WTC11 (cell line): ENCODE results near the gene RBFOX1. TPM values are rescaled to one million over a fixed set of nuclear protein-coding genes. Genes with fewer than 3 reads are reported as not detected.

ENCODE experiments used
- ATAC-seq: fragments of 200-7000 bp; cut with Tn5 transposase; 2 replicates; pipeline ENCODE4 v1.10.0; 2021; ENCODE audit warnings: mild to moderate bottlenecking, moderate library complexity
- CTCF ChIA-PET: fragments of 300-600 bp; sonication (Branson Sonifier 250); formaldehyde crosslinking; loops from one replicate; lab custom pipeline; 2021; ENCODE audit warnings: antibody characterized with exemption; lab: Charles Lee
- POLR2A ChIA-PET: fragments of 350-600 bp; sonication (Branson Sonifier 250); formaldehyde crosslinking; loops from one replicate; lab custom pipeline; 2021; ENCODE audit warnings: antibody characterized with exemption; lab: Charles Lee
- DNase-seq: peaks from one replicate; pipeline ENCODE4 v3.0.0; 2021; ENCODE audit warnings: low spot score
- H3K27ac Mint-ChIP-seq: 2 replicates; pipeline ENCODE4 v1.8.0; 2021; ENCODE audit warnings: mixed read lengths
- H3K27me3 Mint-ChIP-seq: 2 replicates; pipeline ENCODE4 v1.8.0; 2021; ENCODE audit warnings: low read depth, mild to moderate bottlenecking, moderate library complexity, mixed read lengths
- H3K36me3 Mint-ChIP-seq: 2 replicates; pipeline ENCODE4 v1.8.0; 2021; ENCODE audit warnings: mixed read lengths
- H3K4me1 Mint-ChIP-seq: 2 replicates; pipeline ENCODE4 v1.8.0; 2022; ENCODE audit warnings: mixed read lengths
- H3K4me3 Mint-ChIP-seq: 2 replicates; pipeline ENCODE4 v1.8.0; 2021; ENCODE audit warnings: mild to moderate bottlenecking, moderate library complexity, mixed read lengths
- H3K9me3 Mint-ChIP-seq: 2 replicates; pipeline ENCODE4 v1.8.0; 2021; ENCODE audit warnings: mixed read lengths
- ETV6 ChIP-seq: sonication (generic); formaldehyde crosslinking; IDR thresholded peaks from 2 replicates; pipeline ENCODE4 v1.8.1; 2022; ENCODE audit warnings: mild to moderate bottlenecking, missing genetic modification reagents
- GTF2I ChIP-seq: fragments of 250-450 bp; sonication (Bioruptor Pico); conservative IDR thresholded peaks from 2 replicates; pipeline ENCODE4 v1.4.0; 2021; ENCODE audit warnings: mild to moderate bottlenecking
- MXD4 ChIP-seq: fragments of 250-450 bp; sonication (Bioruptor Pico); IDR thresholded peaks from 2 replicates; pipeline ENCODE4 v1.8.0; 2021; ENCODE audit warnings: mild to moderate bottlenecking, moderate library complexity, borderline replicate concordance
- PRDM15 ChIP-seq: sonication (generic); formaldehyde crosslinking; IDR thresholded peaks from 2 replicates; pipeline ENCODE4 v1.8.0; 2022; ENCODE audit warnings: missing genetic modification reagents
- PRRX2 ChIP-seq: fragments of 250-450 bp; sonication (Bioruptor Pico); IDR thresholded peaks from 2 replicates; pipeline ENCODE4 v1.8.0; 2021; ENCODE audit warnings: mild to moderate bottlenecking
- TCF7 ChIP-seq: sonication (generic); formaldehyde crosslinking; IDR thresholded peaks from 2 replicates; pipeline ENCODE4 v1.8.0; 2022; ENCODE audit warnings: mild to moderate bottlenecking, low read depth, missing genetic modification reagents, moderate library complexity
- TEAD4 ChIP-seq: sonication (generic); formaldehyde crosslinking; IDR thresholded peaks from 2 replicates; pipeline ENCODE4 v1.8.0; 2022; ENCODE audit warnings: mild to moderate bottlenecking, missing genetic modification reagents
- ZNF219 ChIP-seq: sonication (generic); formaldehyde crosslinking; IDR thresholded peaks from 2 replicates; pipeline ENCODE4 v1.8.0; 2023; ENCODE audit warnings: missing genetic modification reagents, mild to moderate bottlenecking, borderline replicate concordance
- ZNF232 ChIP-seq: sonication (generic); formaldehyde crosslinking; IDR thresholded peaks from 2 replicates; pipeline ENCODE4 v1.8.0; 2022; ENCODE audit warnings: mild to moderate bottlenecking, missing genetic modification reagents
- ZNF317 ChIP-seq: sonication (generic); formaldehyde crosslinking; IDR thresholded peaks from 2 replicates; pipeline ENCODE4 v1.8.1; 2023; ENCODE audit warnings: low read depth, mild to moderate bottlenecking, moderate library complexity, missing genetic modification reagents, borderline replicate concordance
- ZNF512 ChIP-seq: sonication (generic); formaldehyde crosslinking; IDR thresholded peaks from 2 replicates; pipeline ENCODE4 v1.8.1; 2022; ENCODE audit warnings: missing genetic modification reagents, borderline replicate concordance
- total RNA-seq: library from RNA; stranded (reverse); gene quantifications from 3 replicates; pipeline ENCODE4 v1.2.3, GENCODE V29; 2021
- TF ChIP-seq, protein P1 (sequence below): fragments of 250-450 bp; sonication (Bioruptor Pico); IDR thresholded peaks from 2 replicates; pipeline ENCODE4 v1.9.0; 2021; ENCODE audit warnings: mild to moderate bottlenecking, borderline replicate concordance
- TF ChIP-seq, protein P2 (sequence below): sonication (generic); formaldehyde crosslinking; IDR thresholded peaks from 2 replicates; pipeline ENCODE4 v1.8.1; 2023; ENCODE audit warnings: mild to moderate bottlenecking, missing genetic modification reagents
- TF ChIP-seq, protein P3 (sequence below): sonication (generic); formaldehyde crosslinking; IDR thresholded peaks from 2 replicates; pipeline ENCODE4 v1.8.0; 2022; ENCODE audit warnings: mild to moderate bottlenecking, missing genetic modification reagents
- TF ChIP-seq, protein P4 (sequence below): sonication (generic); formaldehyde crosslinking; IDR thresholded peaks from 2 replicates; pipeline ENCODE4 v1.8.1; 2022; ENCODE audit warnings: mild to moderate bottlenecking, moderate library complexity, missing genetic modification reagents

Gene RBFOX1
- total RNA-seq, 1 experiment from 2014 or later: 1.1 TPM

DNA sequence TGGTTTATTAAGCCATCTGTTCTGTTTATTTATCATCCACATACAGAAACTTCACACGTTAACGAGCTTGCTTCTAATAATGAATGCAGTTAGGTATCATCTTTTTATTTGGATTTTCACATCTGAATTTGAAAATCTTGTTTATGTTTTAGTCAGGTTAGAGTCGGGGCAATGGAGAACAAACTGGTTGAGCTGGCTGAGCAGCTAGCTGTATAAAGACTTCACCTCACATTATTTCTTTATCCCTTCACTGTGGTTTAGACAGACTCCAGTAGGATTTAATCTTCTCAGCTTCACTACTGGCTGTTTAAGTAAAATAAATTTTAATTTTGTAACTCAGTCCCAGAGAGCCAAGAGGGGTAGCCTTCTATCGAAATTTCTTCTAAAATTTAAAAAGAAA, 415.9 kb downstream of the RBFOX1 start (continued):
- TF ChIP-seq, protein P1, sequence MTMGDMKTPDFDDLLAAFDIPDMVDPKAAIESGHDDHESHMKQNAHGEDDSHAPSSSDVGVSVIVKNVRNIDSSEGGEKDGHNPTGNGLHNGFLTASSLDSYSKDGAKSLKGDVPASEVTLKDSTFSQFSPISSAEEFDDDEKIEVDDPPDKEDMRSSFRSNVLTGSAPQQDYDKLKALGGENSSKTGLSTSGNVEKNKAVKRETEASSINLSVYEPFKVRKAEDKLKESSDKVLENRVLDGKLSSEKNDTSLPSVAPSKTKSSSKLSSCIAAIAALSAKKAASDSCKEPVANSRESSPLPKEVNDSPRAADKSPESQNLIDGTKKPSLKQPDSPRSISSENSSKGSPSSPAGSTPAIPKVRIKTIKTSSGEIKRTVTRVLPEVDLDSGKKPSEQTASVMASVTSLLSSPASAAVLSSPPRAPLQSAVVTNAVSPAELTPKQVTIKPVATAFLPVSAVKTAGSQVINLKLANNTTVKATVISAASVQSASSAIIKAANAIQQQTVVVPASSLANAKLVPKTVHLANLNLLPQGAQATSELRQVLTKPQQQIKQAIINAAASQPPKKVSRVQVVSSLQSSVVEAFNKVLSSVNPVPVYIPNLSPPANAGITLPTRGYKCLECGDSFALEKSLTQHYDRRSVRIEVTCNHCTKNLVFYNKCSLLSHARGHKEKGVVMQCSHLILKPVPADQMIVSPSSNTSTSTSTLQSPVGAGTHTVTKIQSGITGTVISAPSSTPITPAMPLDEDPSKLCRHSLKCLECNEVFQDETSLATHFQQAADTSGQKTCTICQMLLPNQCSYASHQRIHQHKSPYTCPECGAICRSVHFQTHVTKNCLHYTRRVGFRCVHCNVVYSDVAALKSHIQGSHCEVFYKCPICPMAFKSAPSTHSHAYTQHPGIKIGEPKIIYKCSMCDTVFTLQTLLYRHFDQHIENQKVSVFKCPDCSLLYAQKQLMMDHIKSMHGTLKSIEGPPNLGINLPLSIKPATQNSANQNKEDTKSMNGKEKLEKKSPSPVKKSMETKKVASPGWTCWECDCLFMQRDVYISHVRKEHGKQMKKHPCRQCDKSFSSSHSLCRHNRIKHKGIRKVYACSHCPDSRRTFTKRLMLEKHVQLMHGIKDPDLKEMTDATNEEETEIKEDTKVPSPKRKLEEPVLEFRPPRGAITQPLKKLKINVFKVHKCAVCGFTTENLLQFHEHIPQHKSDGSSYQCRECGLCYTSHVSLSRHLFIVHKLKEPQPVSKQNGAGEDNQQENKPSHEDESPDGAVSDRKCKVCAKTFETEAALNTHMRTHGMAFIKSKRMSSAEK (CRISPR knock-in tag): no peak
- TF ChIP-seq ZNF219 (CRISPR knock-in tag) (no peak), GTF2I (no peak), ETV6 (no peak), TCF7 (CRISPR knock-in tag) (no peak), ZNF317 (CRISPR knock-in tag) (no peak)
- TF ChIP-seq, protein P2, sequence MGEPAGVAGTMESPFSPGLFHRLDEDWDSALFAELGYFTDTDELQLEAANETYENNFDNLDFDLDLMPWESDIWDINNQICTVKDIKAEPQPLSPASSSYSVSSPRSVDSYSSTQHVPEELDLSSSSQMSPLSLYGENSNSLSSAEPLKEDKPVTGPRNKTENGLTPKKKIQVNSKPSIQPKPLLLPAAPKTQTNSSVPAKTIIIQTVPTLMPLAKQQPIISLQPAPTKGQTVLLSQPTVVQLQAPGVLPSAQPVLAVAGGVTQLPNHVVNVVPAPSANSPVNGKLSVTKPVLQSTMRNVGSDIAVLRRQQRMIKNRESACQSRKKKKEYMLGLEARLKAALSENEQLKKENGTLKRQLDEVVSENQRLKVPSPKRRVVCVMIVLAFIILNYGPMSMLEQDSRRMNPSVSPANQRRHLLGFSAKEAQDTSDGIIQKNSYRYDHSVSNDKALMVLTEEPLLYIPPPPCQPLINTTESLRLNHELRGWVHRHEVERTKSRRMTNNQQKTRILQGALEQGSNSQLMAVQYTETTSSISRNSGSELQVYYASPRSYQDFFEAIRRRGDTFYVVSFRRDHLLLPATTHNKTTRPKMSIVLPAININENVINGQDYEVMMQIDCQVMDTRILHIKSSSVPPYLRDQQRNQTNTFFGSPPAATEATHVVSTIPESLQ: no peak
- TF ChIP-seq, protein P3, sequence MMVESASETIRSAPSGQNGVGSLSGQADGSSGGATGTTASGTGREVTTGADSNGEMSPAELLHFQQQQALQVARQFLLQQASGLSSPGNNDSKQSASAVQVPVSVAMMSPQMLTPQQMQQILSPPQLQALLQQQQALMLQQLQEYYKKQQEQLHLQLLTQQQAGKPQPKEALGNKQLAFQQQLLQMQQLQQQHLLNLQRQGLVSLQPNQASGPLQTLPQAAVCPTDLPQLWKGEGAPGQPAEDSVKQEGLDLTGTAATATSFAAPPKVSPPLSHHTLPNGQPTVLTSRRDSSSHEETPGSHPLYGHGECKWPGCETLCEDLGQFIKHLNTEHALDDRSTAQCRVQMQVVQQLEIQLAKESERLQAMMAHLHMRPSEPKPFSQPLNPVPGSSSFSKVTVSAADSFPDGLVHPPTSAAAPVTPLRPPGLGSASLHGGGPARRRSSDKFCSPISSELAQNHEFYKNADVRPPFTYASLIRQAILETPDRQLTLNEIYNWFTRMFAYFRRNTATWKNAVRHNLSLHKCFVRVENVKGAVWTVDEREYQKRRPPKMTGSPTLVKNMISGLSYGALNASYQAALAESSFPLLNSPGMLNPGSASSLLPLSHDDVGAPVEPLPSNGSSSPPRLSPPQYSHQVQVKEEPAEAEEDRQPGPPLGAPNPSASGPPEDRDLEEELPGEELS (CRISPR knock-in tag): no peak
- TF ChIP-seq, protein P4, sequence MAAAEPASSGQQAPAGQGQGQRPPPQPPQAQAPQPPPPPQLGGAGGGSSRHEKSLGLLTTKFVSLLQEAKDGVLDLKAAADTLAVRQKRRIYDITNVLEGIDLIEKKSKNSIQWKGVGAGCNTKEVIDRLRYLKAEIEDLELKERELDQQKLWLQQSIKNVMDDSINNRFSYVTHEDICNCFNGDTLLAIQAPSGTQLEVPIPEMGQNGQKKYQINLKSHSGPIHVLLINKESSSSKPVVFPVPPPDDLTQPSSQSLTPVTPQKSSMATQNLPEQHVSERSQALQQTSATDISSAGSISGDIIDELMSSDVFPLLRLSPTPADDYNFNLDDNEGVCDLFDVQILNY (CRISPR knock-in tag): no peak

DNA sequence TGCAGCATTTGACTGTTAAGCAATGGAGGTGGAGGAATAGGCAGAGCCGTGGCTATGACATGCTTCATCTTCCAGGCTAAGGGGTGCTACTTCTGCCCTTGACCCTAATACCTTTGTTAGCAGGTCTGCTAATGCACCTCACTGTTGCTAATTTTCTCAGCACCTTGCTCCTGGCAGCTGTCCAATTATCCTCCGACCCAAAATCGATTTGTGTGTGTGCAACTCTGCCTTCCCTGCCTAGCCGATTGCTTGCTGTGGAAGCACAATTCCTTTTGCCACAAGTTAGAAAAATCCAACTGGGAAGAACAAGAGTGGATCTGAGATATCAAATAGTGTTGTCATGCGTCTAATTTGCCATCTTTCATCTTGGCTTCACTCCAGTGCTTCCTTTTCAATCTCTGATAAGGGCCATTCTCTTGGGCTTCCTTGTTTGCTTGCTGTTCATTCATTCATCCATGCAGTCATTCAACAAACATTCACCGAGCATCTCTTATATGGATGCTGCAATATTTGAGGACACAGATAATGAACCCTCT, 422.8 kb downstream of the RBFOX1 start:
- no peak overlapping the region for H3K27ac Mint-ChIP-seq
- peaks cover 31% of the 10 kb centered on the region for H3K4me1 Mint-ChIP-seq
- no peak for DNase-seq
- CTCF ChIA-PET: no interaction called here
- H3K9me3 Mint-ChIP-seq: peaks cover 33% of the 10 kb centered on the region
- no peak for ATAC-seq
- POLR2A ChIA-PET: interaction anchor here (0.6 kb wide), 1 partner anchor 14 kb away, joined by 8 read pairs; no protein-coding TSS in a partner anchor
- TF ChIP-seq PRRX2 (CRISPR knock-in tag) (no peak), ZNF232 (CRISPR knock-in tag) (no peak), GTF2I (no peak), MXD4 (CRISPR knock-in tag) (no peak), ZNF512 (CRISPR knock-in tag) (no peak), PRDM15 (CRISPR knock-in tag) (no peak), TEAD4 (CRISPR knock-in tag) (no peak)
- TF ChIP-seq, protein P4 (CRISPR knock-in tag): no peak
- H3K36me3 Mint-ChIP-seq: no peaks in the 10 kb centered on the region
- H3K27me3 Mint-ChIP-seq: peaks cover 6% of the 10 kb centered on the region
- no peak overlapping the region for H3K4me3 Mint-ChIP-seq
